Activated CD8-positive, alpha-beta T cell treated with anti-CD3 and anti-CD28 coated beads for 36 hours (primary cell): ENCODE data around the gene PCNX3. TPM values are rescaled to one million over a fixed set of nuclear protein-coding genes. Genes with fewer than 3 reads are reported as not detected.
A peak's percentile ranks its signal among the peaks of the same experiment; 100 is the strongest.

Experiments
- ATAC-seq: fragments of 200-7000 bp; cut with Tn5 transposase; one replicate; pipeline ENCODE4 v1.10.0; 2021; ENCODE audit warnings: mild to moderate bottlenecking, moderate library complexity
- CTCF ChIA-PET: fragments of 350-600 bp; sonication (Branson Sonifier 250); formaldehyde crosslinking; loops from one replicate; lab custom pipeline; 2021; ENCODE audit warnings: antibody characterized with exemption; lab: Charles Lee
- POLR2A ChIA-PET: fragments of 350-600 bp; sonication (Branson Sonifier 250); formaldehyde crosslinking; loops from one replicate; lab custom pipeline; 2021; ENCODE audit warnings: antibody characterized with exemption; lab: Charles Lee
- DNase-seq: peaks from one replicate; pipeline ENCODE4 v3.0.0-alpha.2; 2020
- H3K27ac Mint-ChIP-seq: one replicate; pipeline ENCODE4 v1.8.0; 2021; ENCODE audit warnings: mild to moderate bottlenecking, mixed read lengths
- H3K27me3 Mint-ChIP-seq: one replicate; pipeline ENCODE4 v1.8.0; 2021; ENCODE audit warnings: mixed read lengths
- H3K36me3 Mint-ChIP-seq: one replicate; pipeline ENCODE4 v1.8.0; 2021; ENCODE audit warnings: low read depth, mixed read lengths
- H3K4me1 Mint-ChIP-seq: one replicate; pipeline ENCODE4 v1.8.0; 2021; ENCODE audit warnings: low read depth, mixed read lengths
- H3K4me3 Mint-ChIP-seq: one replicate; pipeline ENCODE4 v1.8.0; 2021; ENCODE audit warnings: mild to moderate bottlenecking, moderate library complexity, mixed read lengths
- H3K9me3 Mint-ChIP-seq: one replicate; pipeline ENCODE4 v1.8.0; 2021; ENCODE audit warnings: mixed read lengths
- intact Hi-C: fragments of 100-400 bp; cut with micrococcal nuclease; formaldehyde crosslinking; loops from one replicate; pipeline ENCODE4 v1.10.0; 2022
- total RNA-seq, 2 experiments: library from RNA; stranded (reverse); gene quantifications; one replicate each; pipeline ENCODE4 v1.2.3, GENCODE V29; 2021
- TF ChIP-seq, protein P1 (sequence below): fragments of 200-600 bp; IDR thresholded peaks from one replicate; pipeline ENCODE4 v1.8.0; 2022; ENCODE audit warnings: antibody characterized with exemption, mild to moderate bottlenecking

PCNX3 gene
- total RNA-seq, 2 experiments from 2014 or later, result 34.3 to 34.4 TPM

GRCh38 chr11:65641297-65642013 is 25.9 kb downstream of the PCNX3 start:
- no peaks in the 10 kb centered on the region for H3K27me3 Mint-ChIP-seq
- CTCF ChIA-PET, result interaction anchor here (0.6 to 1.6 kb wide), 4 partner anchors 16 to 177 kb away, joined by 3 to 5 read pairs (median 4); no protein-coding TSS in a partner anchor

DNA sequence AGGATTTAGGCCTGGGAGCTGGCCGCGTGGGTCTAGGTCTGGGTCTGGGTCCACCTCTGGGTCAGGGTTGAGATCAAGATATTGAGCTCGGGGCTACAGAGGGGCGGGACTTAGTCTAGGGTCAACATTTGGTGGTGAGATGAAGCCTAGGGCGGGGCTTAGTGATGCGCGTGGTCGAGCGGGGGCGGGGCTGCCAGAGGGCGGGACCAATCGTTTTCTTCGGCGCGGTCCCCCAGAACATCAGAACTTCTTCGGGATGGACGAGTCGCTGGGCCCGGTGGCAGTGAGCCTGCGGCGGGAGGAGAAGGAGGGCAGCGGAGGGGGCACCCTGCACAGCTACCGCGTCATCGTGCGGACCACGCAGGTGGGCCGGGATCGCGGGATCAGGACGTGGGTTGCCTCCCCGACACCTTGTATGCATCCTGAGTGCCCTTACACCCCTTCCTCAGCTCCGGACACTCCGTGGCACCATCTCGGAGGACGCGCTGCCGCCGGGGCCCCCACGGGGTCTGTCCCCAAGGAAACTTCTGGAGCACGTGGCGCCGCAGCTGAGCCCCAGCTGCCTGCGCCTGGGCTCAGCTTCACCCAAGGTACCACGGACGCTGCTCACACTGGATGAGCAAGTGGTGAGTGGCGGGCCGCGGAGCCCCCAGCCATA is 26.6 kb downstream of the PCNX3 start:
- CTCF ChIA-PET, result interaction anchor here (0.6 to 1.4 kb wide), 3 partner anchors 17 to 176 kb away, joined by 3 to 4 read pairs (median 3); no protein-coding TSS in a partner anchor

More at GRCh38 chr11:65641297-65642013, 25.9 kb downstream of the PCNX3 start:
- POLR2A ChIA-PET, result interaction anchor here (0.6 to 23.0 kb wide), 7 partner anchors 10 to 334 kb away, joined by 3 to 320 read pairs (median 4); partner anchors contain the start of genes MALAT1, PCNX3 and RELA
- TF ChIP-seq, protein P1, sequence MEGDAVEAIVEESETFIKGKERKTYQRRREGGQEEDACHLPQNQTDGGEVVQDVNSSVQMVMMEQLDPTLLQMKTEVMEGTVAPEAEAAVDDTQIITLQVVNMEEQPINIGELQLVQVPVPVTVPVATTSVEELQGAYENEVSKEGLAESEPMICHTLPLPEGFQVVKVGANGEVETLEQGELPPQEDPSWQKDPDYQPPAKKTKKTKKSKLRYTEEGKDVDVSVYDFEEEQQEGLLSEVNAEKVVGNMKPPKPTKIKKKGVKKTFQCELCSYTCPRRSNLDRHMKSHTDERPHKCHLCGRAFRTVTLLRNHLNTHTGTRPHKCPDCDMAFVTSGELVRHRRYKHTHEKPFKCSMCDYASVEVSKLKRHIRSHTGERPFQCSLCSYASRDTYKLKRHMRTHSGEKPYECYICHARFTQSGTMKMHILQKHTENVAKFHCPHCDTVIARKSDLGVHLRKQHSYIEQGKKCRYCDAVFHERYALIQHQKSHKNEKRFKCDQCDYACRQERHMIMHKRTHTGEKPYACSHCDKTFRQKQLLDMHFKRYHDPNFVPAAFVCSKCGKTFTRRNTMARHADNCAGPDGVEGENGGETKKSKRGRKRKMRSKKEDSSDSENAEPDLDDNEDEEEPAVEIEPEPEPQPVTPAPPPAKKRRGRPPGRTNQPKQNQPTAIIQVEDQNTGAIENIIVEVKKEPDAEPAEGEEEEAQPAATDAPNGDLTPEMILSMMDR, result no peak
- Mint-ChIP-seq H3K4me1 (peaks cover 37% of the 10 kb centered on the region), H3K36me3 (peaks cover 64% of the 10 kb centered on the region), H3K27ac (peak overlapping the region; percentile 83), H3K9me3 (no peaks in the 10 kb centered on the region), H3K4me3 (peak overlapping the region; percentile 77)
- intact Hi-C loops, result no loop called here
- ATAC-seq (no peak), DNase-seq (no peak)

GRCh38 chr11:65643971-65644370 is 28.4 kb downstream of the PCNX3 start:
- ATAC-seq, result peak; percentile 21
- DNase-seq, result peak; percentile 54
- TF ChIP-seq, protein P1, result no peak
- Mint-ChIP-seq H3K9me3 (no peaks in the 10 kb centered on the region), H3K4me1 (peaks cover 29% of the 10 kb centered on the region), H3K4me3 (no peak overlapping the region), H3K36me3 (peaks cover 63% of the 10 kb centered on the region), H3K27ac (peak overlapping the region; percentile 74), H3K27me3 (no peaks in the 10 kb centered on the region)
- CTCF ChIA-PET, result no interaction called here
- intact Hi-C loops, result no loop called here
- POLR2A ChIA-PET, result interaction anchor here (0.6 to 23.0 kb wide), 5 partner anchors 11 to 568 kb away, joined by 3 to 320 read pairs (median 3); partner anchors contain the start of genes RELA and SLC25A45

More for the DNA sequence above, 26.6 kb downstream of the PCNX3 start:
- Mint-ChIP-seq H3K27ac (peak overlapping the region; percentile 83), H3K36me3 (peaks cover 60% of the 10 kb centered on the region), H3K9me3 (no peaks in the 10 kb centered on the region), H3K27me3 (no peaks in the 10 kb centered on the region), H3K4me1 (peaks cover 34% of the 10 kb centered on the region), H3K4me3 (peak overlapping the region; percentile 77)
- intact Hi-C loops, result no loop called here
- POLR2A ChIA-PET, result interaction anchor here (1.0 to 23.0 kb wide), 5 partner anchors 11 to 56 kb away, joined by 3 to 320 read pairs (median 4); partner anchors contain the start of genes PCNX3 and RELA
- DNase-seq, result peak; percentile 51
- TF ChIP-seq, protein P1, result no peak
- no peak for ATAC-seq

DNA sequence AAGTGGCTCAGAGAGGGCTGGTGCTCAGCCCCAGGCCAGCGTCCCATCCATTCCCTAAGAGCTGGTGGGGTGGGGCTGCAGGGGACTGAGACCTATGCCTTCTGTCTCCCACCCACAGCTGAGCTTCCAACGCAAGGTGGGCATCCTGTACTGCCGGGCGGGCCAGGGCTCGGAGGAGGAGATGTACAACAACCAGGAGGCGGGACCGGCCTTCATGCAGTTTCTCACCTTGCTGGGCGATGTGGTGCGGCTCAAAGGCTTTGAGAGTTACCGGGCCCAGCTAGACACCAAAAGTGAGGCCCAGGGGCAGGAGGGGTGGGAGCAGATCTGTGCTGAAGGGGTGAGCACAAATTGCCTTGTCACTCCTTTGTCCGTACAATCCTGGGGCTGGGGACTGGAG is 29.3 kb downstream of the PCNX3 start:
- DNase-seq, result no peak
- no peak overlapping the region for H3K4me3 Mint-ChIP-seq
- H3K9me3 Mint-ChIP-seq, result no peaks in the 10 kb centered on the region
- H3K27me3 Mint-ChIP-seq, result no peaks in the 10 kb centered on the region
- POLR2A ChIA-PET, result interaction anchor here (0.6 to 23.0 kb wide), 4 partner anchors 14 to 264 kb away, joined by 3 to 320 read pairs (median 3); partner anchors contain the start of genes RELA and SLC25A45
- peaks cover 58% of the 10 kb centered on the region for H3K36me3 Mint-ChIP-seq
- CTCF ChIA-PET, result no interaction called here
- ATAC-seq, result no peak
- TF ChIP-seq, protein P1, result no peak
- H3K27ac Mint-ChIP-seq, result no peak overlapping the region
- H3K4me1 Mint-ChIP-seq, result peaks cover 29% of the 10 kb centered on the region
- intact Hi-C loops, result no loop called here
